Hepatocyte (in vitro differentiated cells): ENCODE results near the gene SLC6A2.

ENCODE experiments used
- EZH2 ChIP-seq: fragments of 200-600 bp; sonication (generic); IDR thresholded peaks from 2 replicates; pipeline ENCODE4 v1.6.1; 2016; ENCODE audit warnings: antibody characterized with exemption, mild to moderate bottlenecking, borderline replicate concordance
- TF ChIP-seq, protein P1 (sequence below): fragments of 200-600 bp; sonication (generic); IDR thresholded peaks from 2 replicates; pipeline ENCODE4 v1.5.1; 2016; ENCODE audit warnings: antibody characterized with exemption, mild to moderate bottlenecking; ENCODE audit not compliant: poor library complexity

DNA sequence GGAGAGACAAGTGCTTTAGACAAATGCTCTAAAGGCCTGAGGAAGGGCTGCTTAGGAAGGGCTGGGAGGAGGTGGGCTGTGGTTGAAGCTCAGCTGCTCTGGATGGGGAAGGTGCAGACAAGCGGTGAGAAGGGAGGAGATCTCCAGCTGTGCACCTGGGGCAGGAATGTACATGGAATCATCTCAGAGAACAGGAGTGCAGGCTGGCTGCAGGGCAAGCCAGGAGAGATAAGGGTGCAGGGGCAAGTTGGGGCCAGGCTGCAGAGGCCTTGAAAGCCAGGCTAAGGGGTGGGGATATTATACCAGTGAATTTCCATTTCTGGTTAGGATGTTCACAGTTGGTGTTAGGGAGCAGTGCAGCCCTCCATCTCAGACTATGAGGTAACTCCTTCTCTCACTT lies 4.2 kb downstream of the SLC6A2 start:
- TF ChIP-seq, protein P1, sequence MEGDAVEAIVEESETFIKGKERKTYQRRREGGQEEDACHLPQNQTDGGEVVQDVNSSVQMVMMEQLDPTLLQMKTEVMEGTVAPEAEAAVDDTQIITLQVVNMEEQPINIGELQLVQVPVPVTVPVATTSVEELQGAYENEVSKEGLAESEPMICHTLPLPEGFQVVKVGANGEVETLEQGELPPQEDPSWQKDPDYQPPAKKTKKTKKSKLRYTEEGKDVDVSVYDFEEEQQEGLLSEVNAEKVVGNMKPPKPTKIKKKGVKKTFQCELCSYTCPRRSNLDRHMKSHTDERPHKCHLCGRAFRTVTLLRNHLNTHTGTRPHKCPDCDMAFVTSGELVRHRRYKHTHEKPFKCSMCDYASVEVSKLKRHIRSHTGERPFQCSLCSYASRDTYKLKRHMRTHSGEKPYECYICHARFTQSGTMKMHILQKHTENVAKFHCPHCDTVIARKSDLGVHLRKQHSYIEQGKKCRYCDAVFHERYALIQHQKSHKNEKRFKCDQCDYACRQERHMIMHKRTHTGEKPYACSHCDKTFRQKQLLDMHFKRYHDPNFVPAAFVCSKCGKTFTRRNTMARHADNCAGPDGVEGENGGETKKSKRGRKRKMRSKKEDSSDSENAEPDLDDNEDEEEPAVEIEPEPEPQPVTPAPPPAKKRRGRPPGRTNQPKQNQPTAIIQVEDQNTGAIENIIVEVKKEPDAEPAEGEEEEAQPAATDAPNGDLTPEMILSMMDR: no peak
- no peak for TF ChIP-seq EZH2
